Endothelial cell of umbilical vein (primary cell): ENCODE data around the gene KDM3B. TPM values are rescaled to one million over a fixed set of nuclear protein-coding genes. Genes with fewer than 3 reads are reported as not detected.

Experiments
- BruUV-seq: library from RNA; stranded (reverse); fragments of 400-500 nt; replicated peaks from 2 replicates; lab custom pipeline; 2021; lab: Mats Ljungman, UMichigan
- CTCF ChIA-PET: fragments of 300-600, 350-600 bp; sonication (Branson Sonifier 250); formaldehyde crosslinking; loops from one replicate; lab custom pipeline; 2021; ENCODE audit warnings: antibody characterized with exemption, inconsistent platforms; lab: Charles Lee
- POLR2A ChIA-PET: fragments of 300-600, 350-600 bp; sonication (Branson Sonifier 250); formaldehyde crosslinking; loops from one replicate; lab custom pipeline; 2021; ENCODE audit warnings: antibody characterized with exemption, inconsistent platforms; lab: Charles Lee
- DNase-seq: peaks from one replicate; pipeline ENCODE4 v3.0.0-alpha.2; 2011; ENCODE audit warnings: low read depth, low spot score
- FAIRE-seq: peaks from 2 replicates; lab custom pipeline; 2011; peaks lifted over from hg19 to GRCh38; lab: Jason Lieb, UNC
- H2AFZ ChIP-seq: 2 replicates; pipeline ENCODE4 v1.6.0; 2012; ENCODE audit warnings: low read depth, low read length, control low read depth, inconsistent platforms
- H3K27ac ChIP-seq: 2 replicates; pipeline ENCODE4 v1.5.1; 2011; ENCODE audit warnings: low read depth, mild to moderate bottlenecking, control low read depth, low read length, moderate library complexity; ENCODE audit not compliant: insufficient read depth
- H3K27me3 ChIP-seq, 2 experiments: 2 replicates each; pipeline versions ENCODE4 v1.6.0 to v1.6.1; 2011; ENCODE audit warnings: low read length in 2 of 2, mixed read lengths in 1 of 2; ENCODE audit not compliant: control insufficient read depth in 2 of 2, insufficient read depth in 2 of 2
- H3K36me3 ChIP-seq, 2 experiments: 2 replicates in 1 of 2; 3 replicates in 1 of 2; pipeline ENCODE4 v1.5.1; 2011; ENCODE audit warnings: low read length in 2 of 2, mild to moderate bottlenecking in 1 of 2, moderate library complexity in 1 of 2; ENCODE audit not compliant: control insufficient read depth in 2 of 2, insufficient read depth in 2 of 2; ENCODE audit errors: extremely low read depth in 1 of 2
- H3K4me1 ChIP-seq: 3 replicates; pipeline ENCODE4 v1.5.1; 2011; ENCODE audit warnings: mild to moderate bottlenecking, low read length; ENCODE audit not compliant: control insufficient read depth, insufficient read depth; ENCODE audit errors: extremely low read depth
- H3K4me2 ChIP-seq: 2 replicates; pipeline ENCODE4 v1.6.1; 2011; ENCODE audit warnings: low read length, control low read depth, mixed read lengths; ENCODE audit not compliant: insufficient read depth
- H3K4me3 ChIP-seq, 3 experiments: fragments of 200-600 bp in 1 of 3; sonication (generic), shearing (Covaris generic) in 1 of 3; replicated peaks in 1 of 3; 2 replicates each; pipeline ENCODE4 v1.5.1; 2011 to 2016; ENCODE audit warnings: control low read depth in 3 of 3, low read length in 3 of 3, mild to moderate bottlenecking in 2 of 3, inconsistent platforms in 1 of 3, low read depth in 1 of 3, moderate library complexity in 1 of 3; ENCODE audit not compliant: insufficient read depth in 1 of 3
- H3K79me2 ChIP-seq: 2 replicates; pipeline ENCODE4 v1.6.0; 2012; ENCODE audit warnings: low read length, inconsistent platforms; ENCODE audit not compliant: control insufficient read depth, insufficient read depth
- H3K9ac ChIP-seq: replicated peaks from 2 replicates; pipeline ENCODE3; 2011; ENCODE audit warnings: low read length, control low read depth; ENCODE audit not compliant: insufficient read depth; ENCODE audit errors: extremely low read depth
- H3K9me1 ChIP-seq: replicated peaks from 3 replicates; pipeline ENCODE4 v1.6.0; 2011; ENCODE audit warnings: mild to moderate bottlenecking, low read length; ENCODE audit not compliant: control insufficient read depth, insufficient read depth; ENCODE audit errors: extremely low read depth
- H3K9me3 ChIP-seq: replicated peaks from 2 replicates; pipeline ENCODE4 v1.5.1; 2012; ENCODE audit warnings: low read length, inconsistent platforms; ENCODE audit not compliant: control insufficient read depth, insufficient read depth
- H4K20me1 ChIP-seq: replicated peaks from 2 replicates; pipeline ENCODE3; 2011; ENCODE audit warnings: mild to moderate bottlenecking, low read length; ENCODE audit not compliant: control insufficient read depth, insufficient read depth; ENCODE audit errors: extremely low read depth
- FOS ChIP-seq: IDR thresholded peaks from 2 replicates; pipeline ENCODE4 v1.6.1; 2011; ENCODE audit warnings: mild to moderate bottlenecking, low read length, moderate library complexity, borderline replicate concordance; ENCODE audit not compliant: insufficient read depth
- GATA2 ChIP-seq: IDR thresholded peaks from 2 replicates; pipeline ENCODE4 v1.7.0; 2011; ENCODE audit warnings: low read depth, mild to moderate bottlenecking, moderate library complexity, mixed read lengths, low read length; ENCODE audit not compliant: insufficient read length, insufficient read depth
- JUN ChIP-seq: IDR thresholded peaks from 2 replicates; pipeline ENCODE4 v1.6.1; 2011; ENCODE audit warnings: borderline replicate concordance, low read depth; ENCODE audit not compliant: insufficient read length, insufficient read depth
- MYC ChIP-seq: IDR thresholded peaks from one replicate; pipeline ENCODE4 v1.6.1; 2011; ENCODE audit warnings: mild to moderate bottlenecking, low read depth, low read length
- POLR2A ChIP-seq: IDR thresholded peaks from 2 replicates; pipeline ENCODE4 v1.6.1; 2012; ENCODE audit warnings: low read depth, mild to moderate bottlenecking, control low read depth, low read length
- POLR2AphosphoS5 ChIP-seq: IDR thresholded peaks from 2 replicates; pipeline ENCODE4 v1.6.1; 2012; ENCODE audit warnings: low read depth, mild to moderate bottlenecking, control low read depth, low read length, moderate library complexity; ENCODE audit not compliant: insufficient read depth
- dilution Hi-C: fragments of 300-500 bp; cut with MboI; formaldehyde crosslinking; loops from one replicate; pipeline ENCODE4 v1.15.0; 2019; ENCODE audit warnings: low sequenced_read_pairs; ENCODE audit not compliant: extremely low pct_ligation_motif_present
- intact Hi-C: fragments of 100-400 bp; cut with micrococcal nuclease; formaldehyde crosslinking; loops from one replicate; pipeline ENCODE4 v1.10.0; 2022
- polyA plus RNA-seq, 4 experiments: library from polyadenylated mRNA; depleted of rRNA in 3 of 4; stranded (reverse) in 3 of 4; unstranded in 1 of 4; fragments of >200 nt; gene quantifications; 2 replicates each; pipeline versions ENCODE4 v1.2.1 to v1.2.3, GENCODE V29; 2011 to 2012; ENCODE audit warnings: missing spikeins in 1 of 4
- total RNA-seq: library from RNA; stranded (reverse); gene quantifications from 2 replicates; pipeline ENCODE4 v1.2.3, GENCODE V29; 2021
- TF ChIP-seq, protein P1 (sequence below), 2 donors: IDR thresholded peaks; 1 replicate in 1 of 2; 2 replicates in 1 of 2; pipeline ENCODE4 v1.5.1; 2011; ENCODE audit warnings: low read length in 2 of 2, mild to moderate bottlenecking in 2 of 2, moderate library complexity in 2 of 2, control low read depth in 1 of 2, inconsistent platforms in 1 of 2, low read depth in 1 of 2; ENCODE audit not compliant: insufficient read depth in 1 of 2; ENCODE audit errors: extremely low read depth in 1 of 2
- TF ChIP-seq, protein P2 (sequence below): IDR thresholded peaks from 2 replicates; pipeline ENCODE4 v1.6.1; 2011; ENCODE audit not compliant: insufficient read depth, insufficient read length

The KDM3B gene
- total and polyA plus RNA-seq, 2 donors (not counting 3 experiments of a cell fraction or from before 2014, with no cell fraction given): 19.0 to 55.7 TPM

GRCh38 chr5:138350563-138350890, 2.0 kb upstream of the KDM3B start:
- TF ChIP-seq POLR2A (no peak), MYC (no peak), POLR2AphosphoS5 (no peak), GATA2 (no peak), JUN (no peak), FOS (no peak)
- TF ChIP-seq, protein P1, sequence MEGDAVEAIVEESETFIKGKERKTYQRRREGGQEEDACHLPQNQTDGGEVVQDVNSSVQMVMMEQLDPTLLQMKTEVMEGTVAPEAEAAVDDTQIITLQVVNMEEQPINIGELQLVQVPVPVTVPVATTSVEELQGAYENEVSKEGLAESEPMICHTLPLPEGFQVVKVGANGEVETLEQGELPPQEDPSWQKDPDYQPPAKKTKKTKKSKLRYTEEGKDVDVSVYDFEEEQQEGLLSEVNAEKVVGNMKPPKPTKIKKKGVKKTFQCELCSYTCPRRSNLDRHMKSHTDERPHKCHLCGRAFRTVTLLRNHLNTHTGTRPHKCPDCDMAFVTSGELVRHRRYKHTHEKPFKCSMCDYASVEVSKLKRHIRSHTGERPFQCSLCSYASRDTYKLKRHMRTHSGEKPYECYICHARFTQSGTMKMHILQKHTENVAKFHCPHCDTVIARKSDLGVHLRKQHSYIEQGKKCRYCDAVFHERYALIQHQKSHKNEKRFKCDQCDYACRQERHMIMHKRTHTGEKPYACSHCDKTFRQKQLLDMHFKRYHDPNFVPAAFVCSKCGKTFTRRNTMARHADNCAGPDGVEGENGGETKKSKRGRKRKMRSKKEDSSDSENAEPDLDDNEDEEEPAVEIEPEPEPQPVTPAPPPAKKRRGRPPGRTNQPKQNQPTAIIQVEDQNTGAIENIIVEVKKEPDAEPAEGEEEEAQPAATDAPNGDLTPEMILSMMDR (IDR thresholded peaks at IDR 0.05; ENCODE audit: extremely low read depth in 1 of 2, insufficient read depth in 1 of 2, low read depth in 1 of 2, low read length in 2 of 2): no peak
- TF ChIP-seq, protein P2, sequence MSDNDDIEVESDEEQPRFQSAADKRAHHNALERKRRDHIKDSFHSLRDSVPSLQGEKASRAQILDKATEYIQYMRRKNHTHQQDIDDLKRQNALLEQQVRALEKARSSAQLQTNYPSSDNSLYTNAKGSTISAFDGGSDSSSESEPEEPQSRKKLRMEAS: no peak
- Histone ChIP-seq H3K27ac (no peak overlapping the region), H3K79me2 (peaks cover 25% of the 10 kb centered on the region), H3K9ac (no peak overlapping the region), H3K27me3 (no peaks in the 10 kb centered on the region), H3K36me3 (peaks cover 13 to 31% of the 10 kb centered on the region in 2 experiments), H3K4me2 (no peak overlapping the region), H2AFZ (no peak overlapping the region), H3K4me1 (peaks cover 14% of the 10 kb centered on the region), H3K9me3 (no peaks in the 10 kb centered on the region), H4K20me1 (no peaks in the 10 kb centered on the region), H3K4me3 (no peak overlapping the region), H3K9me1 (no peaks in the 10 kb centered on the region)
- POLR2A ChIA-PET: interaction anchor here (0.7 to 1.2 kb wide), 2 partner anchors 12 to 198 kb away, joined by 3 to 6 read pairs; partner anchors contain the start of gene FAM53C
- DNase-seq: no peak
- BruUV-seq: no TSS peak
- intact Hi-C loops (loop anchor here (5.0 kb wide), 3 partner anchors 128 to 682 kb away; no protein-coding TSS in a partner anchor), dilution Hi-C loops (no loop called here)
- FAIRE-seq: peak; percentile 43
- CTCF ChIA-PET: interaction anchor here (1.1 to 5.7 kb wide), 2 partner anchors 9 to 13 kb away, joined by 3 to 64 read pairs; partner anchors contain the start of gene FAM53C
